ENCODE measurements around the gene ZNF689. TPM values are rescaled to one million over a fixed set of nuclear protein-coding genes. Genes with fewer than 3 reads are reported as not detected.
A peak's percentile ranks its signal among the peaks of the same experiment; 100 is the strongest.

The ZNF689 gene
- total and polyA plus RNA-seq, 10 donors = 3.5 to 14.6 (median 9.6) TPM

DNA sequence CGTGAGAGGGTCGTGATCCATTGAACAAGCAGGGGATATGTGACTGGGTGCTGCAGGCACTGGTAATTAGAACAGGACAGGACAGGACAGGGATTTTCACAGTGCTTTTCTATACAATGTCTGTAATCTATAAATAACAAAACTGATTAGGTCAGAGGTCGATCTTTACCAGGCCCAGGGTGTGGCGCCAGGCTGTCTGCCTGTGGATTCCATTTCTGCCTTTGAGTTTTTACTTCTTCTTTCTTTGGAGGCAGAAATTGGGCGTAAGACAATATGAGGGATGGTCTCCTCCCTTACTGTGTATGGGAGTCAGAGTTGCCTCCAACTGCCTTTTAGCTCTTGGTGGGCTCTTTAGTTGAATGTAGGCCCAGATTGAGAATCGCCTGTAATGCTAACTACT is 50.5 kb downstream of the ZNF689 start:
- TF ChIP-seq, protein P1, sequence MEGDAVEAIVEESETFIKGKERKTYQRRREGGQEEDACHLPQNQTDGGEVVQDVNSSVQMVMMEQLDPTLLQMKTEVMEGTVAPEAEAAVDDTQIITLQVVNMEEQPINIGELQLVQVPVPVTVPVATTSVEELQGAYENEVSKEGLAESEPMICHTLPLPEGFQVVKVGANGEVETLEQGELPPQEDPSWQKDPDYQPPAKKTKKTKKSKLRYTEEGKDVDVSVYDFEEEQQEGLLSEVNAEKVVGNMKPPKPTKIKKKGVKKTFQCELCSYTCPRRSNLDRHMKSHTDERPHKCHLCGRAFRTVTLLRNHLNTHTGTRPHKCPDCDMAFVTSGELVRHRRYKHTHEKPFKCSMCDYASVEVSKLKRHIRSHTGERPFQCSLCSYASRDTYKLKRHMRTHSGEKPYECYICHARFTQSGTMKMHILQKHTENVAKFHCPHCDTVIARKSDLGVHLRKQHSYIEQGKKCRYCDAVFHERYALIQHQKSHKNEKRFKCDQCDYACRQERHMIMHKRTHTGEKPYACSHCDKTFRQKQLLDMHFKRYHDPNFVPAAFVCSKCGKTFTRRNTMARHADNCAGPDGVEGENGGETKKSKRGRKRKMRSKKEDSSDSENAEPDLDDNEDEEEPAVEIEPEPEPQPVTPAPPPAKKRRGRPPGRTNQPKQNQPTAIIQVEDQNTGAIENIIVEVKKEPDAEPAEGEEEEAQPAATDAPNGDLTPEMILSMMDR (IDR thresholded peaks at IDR 0.05 in 8 of 11, conservative IDR thresholded peaks at IDR 0.05 in 3 of 11) = no peak
- TF ChIP-seq POLR2A (IDR thresholded peaks at IDR 0.05) = no peak
- no peak for TF ChIP-seq POLR2AphosphoS5 (IDR thresholded peaks at IDR 0.05)
- Histone ChIP-seq H3K4me1 (peaks cover 13 to 75% (median 41%) of the 10 kb centered on the region in 6 donors), H3K27ac (peak overlapping the region in 3 of 8 donors; percentile 96 to 99 (median 98)), H3K27me3 (replicated peaks in 1 of 7) (peaks cover 0 to 4% (median 0%) of the 10 kb centered on the region in 7 donors), H3K4me3 (no peak overlapping the region), H3K36me3 (peaks cover 0 to 19% (median 15%) of the 10 kb centered on the region in 6 donors), H3K9me3 (no peaks in the 10 kb centered on the region)
- WGBS, 5 donors = 87 to 93% (median 90%) methylated on average over 6 of the region's 6 CpGs
- intact Hi-C loops (cut with DNase I; ENCODE audit: low total_unique reads) = no loop called here
- no peak for DNase-seq

DNA sequence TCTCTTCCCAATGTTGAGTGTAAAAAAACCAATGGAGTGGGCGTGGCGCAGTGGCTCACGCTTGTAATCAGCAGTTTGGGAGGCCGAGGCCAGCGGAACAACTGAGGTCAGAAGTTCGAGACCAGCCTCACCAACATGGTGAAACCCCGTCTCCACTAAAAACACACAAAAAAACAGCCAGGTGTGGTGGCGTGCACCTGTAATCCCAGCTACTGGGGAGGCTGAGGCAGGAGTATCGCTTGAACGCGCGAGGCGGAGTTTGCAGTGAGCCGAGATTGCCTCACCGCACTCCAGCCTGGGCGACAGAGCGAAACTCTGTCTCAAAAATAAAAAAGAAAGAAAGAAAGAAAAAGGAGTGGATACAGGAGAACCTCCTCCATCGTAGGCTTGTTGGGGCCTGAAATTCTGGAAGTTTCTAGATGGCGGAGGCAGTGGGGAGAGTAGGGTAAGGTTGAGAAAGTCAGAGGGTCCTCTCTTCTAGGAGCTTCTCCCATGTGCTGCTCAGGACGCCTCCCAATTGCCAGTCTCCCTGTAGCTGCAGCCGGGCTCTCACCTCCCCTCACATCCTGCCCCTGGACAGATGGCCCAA is 51.3 kb downstream of the ZNF689 start:
- no peak for TF ChIP-seq POLR2A (IDR thresholded peaks at IDR 0.05)
- TF ChIP-seq, protein P1 (IDR thresholded peaks at IDR 0.05 in 8 of 11, conservative IDR thresholded peaks at IDR 0.05 in 3 of 11) = no peak
- no peak for TF ChIP-seq POLR2AphosphoS5 (IDR thresholded peaks at IDR 0.05)
- Histone ChIP-seq H3K27me3 (replicated peaks in 1 of 7) (peaks cover 0 to 4% (median 0%) of the 10 kb centered on the region in 7 donors), H3K36me3 (peaks cover 0 to 27% (median 23%) of the 10 kb centered on the region in 6 donors), H3K4me1 (peaks cover 13 to 83% (median 45%) of the 10 kb centered on the region in 6 donors), H3K4me3 (peak overlapping the region in 7 of 8 donors; percentile 68 to 97 (median 82)), H3K9me3 (no peaks in the 10 kb centered on the region), H3K27ac (peak overlapping the region; percentile 96 to 99 (median 98))
- intact Hi-C loops (cut with DNase I; ENCODE audit: low total_unique reads) = no loop called here
- no peak for DNase-seq
- 83 to 91% (median 86%) methylated on average over 21 of the region's 21 CpGs for WGBS, 5 donors

DNA sequence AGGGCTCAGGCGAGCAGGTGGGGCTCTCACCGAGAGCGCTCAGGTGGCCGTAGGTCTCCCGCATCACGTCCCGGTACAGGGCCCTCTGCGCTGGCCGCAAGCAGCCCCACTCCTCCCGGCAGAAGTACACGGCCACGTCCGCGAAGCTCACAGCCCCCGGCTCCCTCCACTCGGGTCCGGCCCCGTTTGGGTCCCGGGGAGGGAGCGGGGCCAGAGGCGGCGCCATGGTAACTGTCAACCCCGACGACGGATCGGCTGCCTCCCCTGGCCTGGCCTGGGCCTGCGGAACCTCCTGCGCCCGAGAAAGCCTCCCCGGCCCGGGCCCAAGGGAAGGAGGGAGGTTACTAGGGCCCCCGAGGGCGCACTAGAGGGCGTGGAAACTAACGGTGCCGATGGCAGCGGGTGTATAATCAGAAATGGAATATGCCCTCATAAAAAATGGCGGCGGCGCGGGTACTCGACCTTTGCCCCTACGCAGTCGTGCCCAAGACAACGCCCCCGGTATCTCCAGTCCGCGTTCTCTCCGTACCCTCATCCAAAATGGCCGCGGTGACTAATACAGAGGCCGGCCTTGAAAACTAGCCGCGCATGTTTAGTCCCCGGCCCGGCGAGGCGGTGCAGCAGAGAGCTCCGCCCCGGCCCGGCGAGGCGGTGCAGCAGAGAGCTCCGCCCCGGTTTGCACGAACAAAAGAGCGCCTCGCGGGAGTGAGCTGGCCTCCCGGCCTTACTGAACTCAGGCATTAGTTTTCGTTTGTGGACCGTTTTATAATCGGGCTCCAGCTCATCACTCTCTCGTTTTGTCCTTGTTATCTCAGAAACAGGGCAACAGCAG is 52.0 kb downstream of the ZNF689 start, which contains the start of gene ZNF764:
Gene ZNF764 (minus strand): TSS at position 418 of the 832 bp plus-strand sequence. CDS start 192 bp downstream, at position 226.
- Histone ChIP-seq H3K9me3 (no peaks in the 10 kb centered on the region), H3K4me3 (peak within 1 kb of the TSS; percentile 68 to 97 (median 80)), H3K27ac (peak within 1 kb of the TSS; percentile 96 to 99 (median 98)), H3K36me3 (peaks cover 0 to 35% (median 23%) of the 10 kb centered on the region in 6 donors), H3K27me3 (replicated peaks in 1 of 7) (peaks cover 0 to 4% (median 0%) of the 10 kb centered on the region in 7 donors), H3K4me1 (peaks cover 17 to 90% (median 51%) of the 10 kb centered on the region in 6 donors)
- peak; percentile 99 for DNase-seq
- TF ChIP-seq, protein P1 (IDR thresholded peaks at IDR 0.05 in 8 of 11, conservative IDR thresholded peaks at IDR 0.05 in 3 of 11) = peak in 6 of 11 experiments; percentile 12 to 31 (median 24)
- peak in 2 of 3 donors; percentile 23 to 42 for TF ChIP-seq POLR2A (IDR thresholded peaks at IDR 0.05)
- TF ChIP-seq POLR2AphosphoS5 (IDR thresholded peaks at IDR 0.05) = peak; percentile 80 to 89 (median 86)
- 0 to 1% (median 0%) methylated on average over 24 to 74 of the region's 74 CpGs for WGBS, 5 donors
- intact Hi-C loops (cut with DNase I; ENCODE audit: low total_unique reads) = no loop called here

DNA sequence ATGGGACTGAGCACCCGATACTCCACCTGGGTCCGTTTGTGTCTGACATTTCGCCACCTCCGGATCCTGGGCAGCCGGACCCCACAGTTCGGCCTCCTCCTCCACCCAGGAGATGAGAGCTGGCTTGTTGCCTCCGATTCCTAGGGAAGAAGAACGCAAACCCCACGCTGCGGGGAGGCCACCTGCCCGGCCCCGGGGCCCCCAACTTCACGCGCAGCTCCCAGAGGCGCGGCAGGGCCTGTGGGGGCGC is 52.6 kb downstream of the ZNF689 start:
- TF ChIP-seq POLR2A (IDR thresholded peaks at IDR 0.05) (no peak), POLR2AphosphoS5 (IDR thresholded peaks at IDR 0.05) (no peak)
- TF ChIP-seq, protein P1 (IDR thresholded peaks at IDR 0.05 in 8 of 11, conservative IDR thresholded peaks at IDR 0.05 in 3 of 11) = peak in 1 of 11 experiments; percentile 14
- intact Hi-C loops (cut with DNase I; ENCODE audit: low total_unique reads) = no loop called here
- 0 to 1% (median 0%) methylated on average over 14 to 17 of the region's 17 CpGs for WGBS, 5 donors
- Histone ChIP-seq H3K9me3 (no peaks in the 10 kb centered on the region), H3K27ac (peak overlapping the region; percentile 96 to 99 (median 98)), H3K4me3 (peak overlapping the region; percentile 68 to 97 (median 80)), H3K27me3 (replicated peaks in 1 of 7) (peaks cover 0 to 4% (median 0%) of the 10 kb centered on the region in 7 donors), H3K4me1 (peaks cover 21 to 95% (median 54%) of the 10 kb centered on the region in 6 donors), H3K36me3 (peaks cover 0 to 40% (median 23%) of the 10 kb centered on the region in 6 donors)
- no peak for DNase-seq

All from spleen (tissue), 11 donors.